Neural cell (in vitro differentiated cells): ENCODE measurements around the gene HOXA5. TPM values are rescaled to one million over a fixed set of nuclear protein-coding genes. Genes with fewer than 3 reads are reported as not detected.

Experiments
- H2AFZ ChIP-seq: fragments of 200-600, 300-800 bp; sonication (generic), shearing (Covaris generic); 2 replicates; pipeline ENCODE4 v1.6.0; 2014; ENCODE audit warnings: low read depth, mild to moderate bottlenecking, antibody characterized with exemption, low read length, moderate library complexity
- H3F3A ChIP-seq: fragments of 200-600 bp; shearing (Covaris generic); 2 replicates; pipeline ENCODE4 v1.6.1; 2016; ENCODE audit warnings: mild to moderate bottlenecking, moderate library complexity, mixed read lengths, antibody characterized with exemption, low read length; ENCODE audit not compliant: insufficient read depth, poor library complexity, severe bottlenecking
- H3K27ac ChIP-seq: fragments of 200-600, 300-800 bp; sonication (generic), shearing (Covaris generic); 2 replicates; pipeline ENCODE4 v1.5.1; 2014; ENCODE audit warnings: mild to moderate bottlenecking, low read length, moderate library complexity
- H3K27me3 ChIP-seq: fragments of 300-800, 200-600 bp; sonication (generic), shearing (Covaris generic); 2 replicates; pipeline ENCODE4 v1.6.0; 2014; ENCODE audit warnings: mild to moderate bottlenecking, low read depth, low read length, moderate library complexity; ENCODE audit not compliant: insufficient read depth
- H3K36me3 ChIP-seq: fragments of 300-800, 200-600 bp; sonication (generic), shearing (Covaris generic); 2 replicates; pipeline ENCODE4 v1.5.1; 2014; ENCODE audit warnings: mild to moderate bottlenecking, antibody characterized with exemption, low read length, moderate library complexity; ENCODE audit not compliant: insufficient read depth
- H3K4me2 ChIP-seq: fragments of 300-800, 200-600 bp; sonication (generic), shearing (Covaris generic); 2 replicates; pipeline ENCODE4 v1.6.0; 2014; ENCODE audit warnings: mild to moderate bottlenecking, low read length
- H3K4me3 ChIP-seq: fragments of 300-800, 200-600 bp; sonication (generic), shearing (Covaris generic); 2 replicates; pipeline ENCODE4 v1.5.1; 2014; ENCODE audit warnings: mild to moderate bottlenecking, low read length, moderate library complexity
- H3K79me2 ChIP-seq: fragments of 200-600 bp; shearing (Covaris generic); replicated peaks from 2 replicates; pipeline ENCODE4 v1.6.0; 2014; ENCODE audit warnings: mild to moderate bottlenecking, low read length, moderate library complexity; ENCODE audit not compliant: insufficient read depth
- H3K9ac ChIP-seq: fragments of 300-800, 200-600 bp; sonication (generic), shearing (Covaris generic); 2 replicates; pipeline ENCODE4 v1.6.1; 2016; ENCODE audit warnings: mild to moderate bottlenecking, low read length, mixed read lengths
- H3K9me2 ChIP-seq: fragments of 200-600 bp; shearing (Covaris generic); 2 replicates; pipeline ENCODE4 v1.6.1; 2016; ENCODE audit warnings: mild to moderate bottlenecking, low read length, mixed read lengths; ENCODE audit not compliant: insufficient read depth
- H3K9me3 ChIP-seq: fragments of 200-600, 300-800 bp; sonication (generic), shearing (Covaris generic); 2 replicates; pipeline ENCODE4 v1.6.1; 2016; ENCODE audit warnings: mild to moderate bottlenecking, mixed run types, low read length, moderate library complexity, mixed read lengths
- H4K20me1 ChIP-seq: fragments of 200-600 bp; shearing (Covaris generic); 2 replicates; pipeline ENCODE4 v1.6.1; 2016; ENCODE audit warnings: mild to moderate bottlenecking, mixed run types; ENCODE audit not compliant: insufficient read depth
- CTCF ChIP-seq: fragments of 450-650 bp; IDR thresholded peaks from 2 replicates; pipeline ENCODE4 v1.5.1; 2014; ENCODE audit warnings: antibody characterized with exemption, mild to moderate bottlenecking, moderate library complexity; ENCODE audit not compliant: poor library complexity, severe bottlenecking
- EP300 ChIP-seq: fragments of 450-650 bp; conservative IDR thresholded peaks from 2 replicates; pipeline ENCODE4 v1.6.1; 2014; ENCODE audit warnings: antibody characterized with exemption, mild to moderate bottlenecking, moderate library complexity; ENCODE audit not compliant: poor library complexity, severe bottlenecking
- EZH2 ChIP-seq: fragments of 200-600, 300-800 bp; shearing (Covaris generic), sonication (generic); IDR thresholded peaks from 2 replicates; pipeline ENCODE4 v1.6.1; 2014; ENCODE audit warnings: antibody characterized with exemption, low read length, borderline replicate concordance, mild to moderate bottlenecking; ENCODE audit not compliant: insufficient read depth, poor library complexity, severe bottlenecking
- MXI1 ChIP-seq: fragments of 450-650 bp; conservative IDR thresholded peaks from 2 replicates; pipeline ENCODE4 v1.6.1; 2014; ENCODE audit warnings: antibody characterized with exemption, mild to moderate bottlenecking; ENCODE audit not compliant: poor library complexity, severe bottlenecking
- POLR2AphosphoS5 ChIP-seq: IDR thresholded peaks from 2 replicates; pipeline ENCODE4 v1.6.1; 2012
- RAD21 ChIP-seq: fragments of 450-650 bp; conservative IDR thresholded peaks from 2 replicates; pipeline ENCODE4 v1.6.1; 2014; ENCODE audit warnings: antibody characterized with exemption, mild to moderate bottlenecking, moderate library complexity
- REST ChIP-seq: IDR thresholded peaks from 2 replicates; pipeline ENCODE4 v1.6.1; 2012; ENCODE audit warnings: borderline replicate concordance
- SMC3 ChIP-seq: fragments of 450-650 bp; conservative IDR thresholded peaks from 2 replicates; pipeline ENCODE4 v1.6.1; 2014; ENCODE audit warnings: antibody characterized with exemption, mild to moderate bottlenecking, moderate library complexity; ENCODE audit not compliant: poor library complexity
- TAF1 ChIP-seq: IDR thresholded peaks from 2 replicates; pipeline ENCODE4 v1.6.1; 2012; ENCODE audit warnings: low read depth
- polyA plus RNA-seq: library from polyadenylated mRNA; depleted of rRNA; stranded (reverse); fragments of >200 nt; gene quantifications from 2 replicates; pipeline ENCODE4 v1.2.3, GENCODE V29; 2014

Gene HOXA5
- polyA plus RNA-seq, 1 donor from 2014 or later = not detected

- Histone ChIP-seq H3K27ac (no peak within 1 kb of the TSS), H3K9me2 (no peaks in the 10 kb centered on the region), H3K4me3 (no peak within 1 kb of the TSS), H3K9me3 (peaks cover 18% of the 10 kb centered on the region), H4K20me1 (no peaks in the 10 kb centered on the region), H3K27me3 (peaks cover 99% of the 10 kb centered on the region), H3K79me2 (no peaks in the 10 kb centered on the region), H2AFZ (no peak within 1 kb of the TSS), H3F3A (no peaks in the 10 kb centered on the region), H3K4me2 (no peak within 1 kb of the TSS), H3K9ac (no peak within 1 kb of the TSS), H3K36me3 (no peaks in the 10 kb centered on the region)
- TF ChIP-seq REST (no peak), EZH2 (peak; percentile 92)
Measured at GRCh38 chr7:27165089-27165995, 21.9 kb upstream of the HOXA5 start, which contains the start of gene HOXA9. TSS of gene HOXA9 (minus strand) at chr7:27165537. CDS start at chr7:27165457, 80 bp downstream.

- Histone ChIP-seq H3K27me3 (peaks cover 99% of the 10 kb centered on the region), H3K9me2 (no peaks in the 10 kb centered on the region), H3K4me3 (no peak overlapping the region), H3F3A (no peaks in the 10 kb centered on the region), H2AFZ (no peak overlapping the region), H3K9ac (no peak overlapping the region), H4K20me1 (no peaks in the 10 kb centered on the region), H3K36me3 (no peaks in the 10 kb centered on the region), H3K4me2 (no peak overlapping the region), H3K9me3 (peaks cover 22% of the 10 kb centered on the region), H3K27ac (no peak overlapping the region), H3K79me2 (no peaks in the 10 kb centered on the region)
- TF ChIP-seq TAF1 (no peak), MXI1 (no peak), RAD21 (no peak), SMC3 (no peak), EP300 (no peak), REST (no peak), POLR2AphosphoS5 (no peak), EZH2 (no peak), CTCF (no peak)
Measured at GRCh38 chr7:27164367-27165088, 21.0 kb upstream of the HOXA5 start.
